PFSK-1 (cell line): ENCODE measurements around the gene C16orf95.

Experiments
- FOXP2 ChIP-seq: optimal IDR thresholded peaks from 2 replicates; pipeline ENCODE3; 2011; ENCODE audit warnings: borderline replicate concordance, control low read depth, inconsistent platforms; ENCODE audit not compliant: insufficient read depth; ENCODE audit errors: extremely low read length, extremely low read depth
- POLR2AphosphoS5 ChIP-seq: IDR thresholded peaks from 2 replicates; pipeline ENCODE4 v1.6.1; 2012; ENCODE audit warnings: low read depth, mild to moderate bottlenecking, control low read depth, low read length, moderate library complexity
- SIN3A ChIP-seq: IDR thresholded peaks from 2 replicates; pipeline ENCODE4 v1.6.1; 2012; ENCODE audit warnings: mild to moderate bottlenecking, low read length, moderate library complexity, borderline replicate concordance; ENCODE audit not compliant: insufficient read depth
- TAF1 ChIP-seq: IDR thresholded peaks from 2 replicates; pipeline ENCODE4 v1.6.1; 2012; ENCODE audit warnings: low read length, control low read depth, borderline replicate concordance; ENCODE audit not compliant: insufficient read depth
- TF ChIP-seq, protein P1 (sequence below), 2 experiments: IDR thresholded peaks; 2 replicates each; pipeline versions ENCODE4 v1.6.1 to v1.8.0; 2011 to 2012; ENCODE audit warnings: low read depth in 2 of 2, low read length in 2 of 2, control low read depth in 1 of 2, inconsistent platforms in 1 of 2, mild to moderate bottlenecking in 1 of 2, moderate library complexity in 1 of 2; ENCODE audit not compliant: insufficient read depth in 1 of 2

DNA sequence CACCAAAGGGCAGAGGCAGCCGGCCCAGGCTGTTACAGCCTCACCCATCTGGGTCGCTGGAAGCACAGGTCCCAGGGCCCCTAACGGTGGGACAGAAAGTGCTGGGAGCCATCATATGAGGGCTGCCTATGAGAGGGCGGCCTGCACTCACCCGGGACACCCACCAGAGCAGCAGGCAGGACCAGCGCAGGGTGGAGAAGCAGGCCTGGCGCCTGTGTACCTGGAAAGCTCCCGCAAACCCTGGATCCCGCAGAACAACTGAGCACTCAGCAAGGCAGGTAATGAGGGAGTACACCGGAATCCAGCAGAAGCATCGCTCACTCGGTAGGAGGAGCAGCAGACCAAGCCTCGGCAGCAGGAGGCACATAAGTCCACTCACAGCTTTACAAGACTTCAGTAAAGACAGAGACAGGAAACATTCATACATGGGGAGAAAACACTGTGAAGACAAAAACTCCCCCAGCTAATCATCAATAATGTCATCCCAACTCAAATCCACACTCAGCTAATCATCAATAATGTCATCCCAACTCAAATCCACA, 31.5 kb upstream of the C16orf95 start:
- no peak for TF ChIP-seq TAF1
- TF ChIP-seq POLR2AphosphoS5 = no peak
- TF ChIP-seq, protein P1, sequence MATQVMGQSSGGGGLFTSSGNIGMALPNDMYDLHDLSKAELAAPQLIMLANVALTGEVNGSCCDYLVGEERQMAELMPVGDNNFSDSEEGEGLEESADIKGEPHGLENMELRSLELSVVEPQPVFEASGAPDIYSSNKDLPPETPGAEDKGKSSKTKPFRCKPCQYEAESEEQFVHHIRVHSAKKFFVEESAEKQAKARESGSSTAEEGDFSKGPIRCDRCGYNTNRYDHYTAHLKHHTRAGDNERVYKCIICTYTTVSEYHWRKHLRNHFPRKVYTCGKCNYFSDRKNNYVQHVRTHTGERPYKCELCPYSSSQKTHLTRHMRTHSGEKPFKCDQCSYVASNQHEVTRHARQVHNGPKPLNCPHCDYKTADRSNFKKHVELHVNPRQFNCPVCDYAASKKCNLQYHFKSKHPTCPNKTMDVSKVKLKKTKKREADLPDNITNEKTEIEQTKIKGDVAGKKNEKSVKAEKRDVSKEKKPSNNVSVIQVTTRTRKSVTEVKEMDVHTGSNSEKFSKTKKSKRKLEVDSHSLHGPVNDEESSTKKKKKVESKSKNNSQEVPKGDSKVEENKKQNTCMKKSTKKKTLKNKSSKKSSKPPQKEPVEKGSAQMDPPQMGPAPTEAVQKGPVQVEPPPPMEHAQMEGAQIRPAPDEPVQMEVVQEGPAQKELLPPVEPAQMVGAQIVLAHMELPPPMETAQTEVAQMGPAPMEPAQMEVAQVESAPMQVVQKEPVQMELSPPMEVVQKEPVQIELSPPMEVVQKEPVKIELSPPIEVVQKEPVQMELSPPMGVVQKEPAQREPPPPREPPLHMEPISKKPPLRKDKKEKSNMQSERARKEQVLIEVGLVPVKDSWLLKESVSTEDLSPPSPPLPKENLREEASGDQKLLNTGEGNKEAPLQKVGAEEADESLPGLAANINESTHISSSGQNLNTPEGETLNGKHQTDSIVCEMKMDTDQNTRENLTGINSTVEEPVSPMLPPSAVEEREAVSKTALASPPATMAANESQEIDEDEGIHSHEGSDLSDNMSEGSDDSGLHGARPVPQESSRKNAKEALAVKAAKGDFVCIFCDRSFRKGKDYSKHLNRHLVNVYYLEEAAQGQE (IDR thresholded peaks at IDR 0.05; ENCODE audit: insufficient read depth in 1 of 2, low read depth in 2 of 2, low read length in 2 of 2) = no peak
- TF ChIP-seq SIN3A = no peak
- TF ChIP-seq FOXP2 = no peak
